Measurements from ENCODE around the gene SEMA4B.
A peak's percentile ranks its signal among the peaks of the same experiment; 100 is the strongest.
"Not testable (repeated sequence)": the region's sequence is repeated elsewhere in the genome, so short reads cannot be mapped to it uniquely, and the experiment has no call there.

Gene SEMA4B

GRCh38 chr15:90228960-90229359 lies 27.8 kb downstream of the SEMA4B start:
- DNase-seq: no peak

- DNase-seq: no peak
Observed at GRCh38 chr15:90230071-90230494, 29.0 kb downstream of the SEMA4B start.

GRCh38 chr15:90230610-90231009 lies 29.5 kb downstream of the SEMA4B start:
- no peak for DNase-seq

GRCh38 chr15:90231028-90232017 lies 30.2 kb downstream of the SEMA4B start:
- no peak for DNase-seq

GRCh38 chr15:90232196-90232595 lies 31.1 kb downstream of the SEMA4B start:
- DNase-seq: no peak

- no peak for DNase-seq
Observed at GRCh38 chr15:90232941-90233386, 31.8 kb downstream of the SEMA4B start.

GRCh38 chr15:90233387-90234095 lies 32.4 kb downstream of the SEMA4B start, which contains the start of gene CIB1:
CIB1 (minus strand) TSS chr15:90233941; CDS start chr15:90233885, 56 bp downstream.
- DNase-seq: peak; percentile 95

- DNase-seq: no peak
Observed at GRCh38 chr15:90234096-90234988, 33.2 kb downstream of the SEMA4B start, which contains the start of gene GDPGP1. GDPGP1 (plus strand) TSS chr15:90234209; CDS start chr15:90240909, 6,700 bp downstream.

- DNase-seq: no peak
Observed at GRCh38 chr15:90239371-90239770, 38.2 kb downstream of the SEMA4B start.

- DNase-seq: no peak
Observed at GRCh38 chr15:90240856-90241255, 39.7 kb downstream of the SEMA4B start.

- no peak for DNase-seq
Observed at GRCh38 chr15:90241343-90242192, 40.4 kb downstream of the SEMA4B start.

GRCh38 chr15:90243943-90244639 lies 43.0 kb downstream of the SEMA4B start:
- no peak for DNase-seq

GRCh38 chr15:90248789-90249202 lies 47.7 kb downstream of the SEMA4B start:
- no peak for DNase-seq

GRCh38 chr15:90249203-90249863 lies 48.2 kb downstream of the SEMA4B start, which contains the start of gene TTLL13:
TTLL13 (plus strand) TSS chr15:90249556; CDS start chr15:90250631, 1,075 bp downstream.
- DNase-seq: peak; percentile 94

- no peak for DNase-seq
Observed at GRCh38 chr15:90257776-90258175, 56.6 kb downstream of the SEMA4B start.

- DNase-seq: no peak
Observed at GRCh38 chr15:90259524-90259923, 58.4 kb downstream of the SEMA4B start.

- DNase-seq: not testable (repeated sequence)
Observed at GRCh38 chr15:90260731-90261130, 59.6 kb downstream of the SEMA4B start.

- no peak for DNase-seq
Observed at GRCh38 chr15:90261811-90262210, 60.7 kb downstream of the SEMA4B start.

GRCh38 chr15:90262426-90262825 lies 61.3 kb downstream of the SEMA4B start:
- DNase-seq: no peak

- peak; percentile 12 for DNase-seq
Observed at GRCh38 chr15:90264671-90265070, 63.5 kb downstream of the SEMA4B start.

All from NCI-H69 (cell line).